H1 (cell line): ENCODE data around the gene LDLR. TPM values are rescaled to one million over a fixed set of nuclear protein-coding genes. Genes with fewer than 3 reads are reported as not detected.

Experiments used
- CTCF ChIA-PET: fragments of 300-600 bp; sonication (Branson Sonifier 250); formaldehyde crosslinking; loops from one replicate; lab custom pipeline; 2021; ENCODE audit not compliant: partially characterized antibody; lab: Charles Lee
- POLR2A ChIA-PET: fragments of 300-600 bp; sonication (Branson Sonifier 250); formaldehyde crosslinking; loops from one replicate; lab custom pipeline; 2021; ENCODE audit warnings: inconsistent platforms; ENCODE audit not compliant: partially characterized antibody; lab: Charles Lee
- DNase-seq, 2 experiments: peaks; one replicate each; pipeline versions ENCODE4 v3.0.0 to v3.0.0-alpha.2; 2010 to 2022; ENCODE audit warnings: low spot score in 2 of 2, low read depth in 1 of 2, mixed read lengths in 1 of 2
- FAIRE-seq: peaks from 2 replicates; lab custom pipeline; 2011; peaks lifted over from hg19 to GRCh38; lab: Jason Lieb, UNC
- H2AFZ ChIP-seq: 2 replicates; pipeline ENCODE4 v1.8.1; 2012; ENCODE audit warnings: low read length, inconsistent platforms
- H2AK5ac ChIP-seq: 2 replicates; pipeline ENCODE4 v1.6.1; 2013; ENCODE audit warnings: low read depth, low read length
- H2BK120ac ChIP-seq: replicated peaks from 2 replicates; pipeline ENCODE3; 2013; ENCODE audit warnings: low read depth, low read length, inconsistent platforms
- H2BK12ac ChIP-seq: 2 replicates; pipeline ENCODE4 v1.6.1; 2013; ENCODE audit warnings: low read depth, low read length
- H2BK15ac ChIP-seq: 2 replicates; pipeline ENCODE4 v1.6.1; 2013; ENCODE audit warnings: low read length
- H2BK20ac ChIP-seq: 2 replicates; pipeline ENCODE4 v1.6.1; 2013; ENCODE audit warnings: low read length
- H2BK5ac ChIP-seq: 2 replicates; pipeline ENCODE4 v1.6.1; 2013; ENCODE audit warnings: low read depth, low read length
- H3K14ac ChIP-seq: 2 replicates; pipeline ENCODE4 v1.6.1; 2013; ENCODE audit warnings: inconsistent platforms; ENCODE audit not compliant: insufficient read length
- H3K18ac ChIP-seq: 2 replicates; pipeline ENCODE4 v1.6.1; 2013; ENCODE audit warnings: low read length; ENCODE audit errors: extremely low read depth
- H3K23ac ChIP-seq: 2 replicates; pipeline ENCODE4 v1.6.1; 2013; ENCODE audit warnings: inconsistent platforms; ENCODE audit not compliant: insufficient read length
- H3K23me2 ChIP-seq: 2 replicates; pipeline ENCODE4 v1.6.1; 2013; ENCODE audit warnings: low read depth, low read length
- H3K27ac ChIP-seq: 2 replicates; pipeline ENCODE4 v1.6.1; 2011; ENCODE audit warnings: low read depth, low read length, inconsistent platforms
- H3K27me3 ChIP-seq, 4 experiments: replicated peaks in 1 of 4; 1 replicate in 1 of 4; 2 replicates in 3 of 4; pipeline versions ENCODE4 v1.6.1 to v1.8.1; 2011 to 2013; ENCODE audit warnings: low read length in 3 of 4, mild to moderate bottlenecking in 3 of 4, inconsistent platforms in 2 of 4, mixed read lengths in 2 of 4, moderate library complexity in 1 of 4; ENCODE audit not compliant: control insufficient read depth in 3 of 4, insufficient read depth in 3 of 4; ENCODE audit errors: extremely low read depth in 1 of 4
- H3K36me3 ChIP-seq, 4 experiments: 2 replicates each; pipeline versions ENCODE4 v1.6.1 to v1.8.1; 2011 to 2013; ENCODE audit warnings: mild to moderate bottlenecking in 4 of 4, low read length in 3 of 4, moderate library complexity in 2 of 4, control low read depth in 1 of 4, inconsistent platforms in 1 of 4; ENCODE audit not compliant: insufficient read depth in 4 of 4, control insufficient read depth in 2 of 4
- H3K4ac ChIP-seq: replicated peaks from 2 replicates; pipeline ENCODE3; 2013; ENCODE audit warnings: low read length, low read depth, mixed read lengths, inconsistent platforms; ENCODE audit not compliant: insufficient read length
- H3K4me1 ChIP-seq, 4 experiments: replicated peaks in 1 of 4; 1 replicate in 1 of 4; 2 replicates in 3 of 4; pipeline versions ENCODE4 v1.6.1 to v1.8.1; 2011 to 2013; ENCODE audit warnings: low read length in 3 of 4, inconsistent platforms in 2 of 4, mixed read lengths in 1 of 4; ENCODE audit not compliant: insufficient read depth in 4 of 4, control insufficient read depth in 3 of 4
- H3K4me2 ChIP-seq, 2 experiments: 2 replicates each; pipeline versions ENCODE4 v1.6.1 to v1.8.1; 2011 to 2013; ENCODE audit warnings: low read depth in 2 of 2, low read length in 2 of 2, control low read depth in 1 of 2, inconsistent platforms in 1 of 2, mild to moderate bottlenecking in 1 of 2; ENCODE audit not compliant: insufficient read depth in 1 of 2
- H3K4me3 ChIP-seq, 4 experiments: fragments of 200-600, 300-600 bp in 1 of 4; sonication (generic), shearing (Covaris generic), sonication (Bioruptor Twin) in 1 of 4; 2 replicates each; pipeline versions ENCODE4 v1.5.1 to v1.8.1; 2011 to 2016; ENCODE audit warnings: low read length in 4 of 4, low read depth in 3 of 4, control low read depth in 2 of 4, inconsistent platforms in 2 of 4, mild to moderate bottlenecking in 2 of 4, mixed read lengths in 1 of 4, moderate library complexity in 1 of 4; ENCODE audit not compliant: insufficient read depth in 2 of 4; ENCODE audit errors: extremely low read depth in 1 of 4
- H3K56ac ChIP-seq: replicated peaks from 2 replicates; pipeline ENCODE3; 2013; ENCODE audit warnings: low read depth, mild to moderate bottlenecking, mixed read lengths, low read length, inconsistent platforms; ENCODE audit not compliant: insufficient read length
- H3K79me1 ChIP-seq: 2 replicates; pipeline ENCODE4 v1.6.1; 2013; ENCODE audit warnings: low read depth, low read length, control low read depth
- H3K79me2 ChIP-seq, 2 experiments: 2 replicates each; pipeline versions ENCODE4 v1.6.1 to v1.8.1; 2012 to 2013; ENCODE audit warnings: low read length in 2 of 2, mild to moderate bottlenecking in 2 of 2, inconsistent platforms in 1 of 2; ENCODE audit not compliant: insufficient read depth in 2 of 2, control insufficient read depth in 1 of 2
- H3K9ac ChIP-seq, 4 experiments: replicated peaks in 1 of 4; 1 replicate in 1 of 4; 2 replicates in 3 of 4; pipeline versions ENCODE4 v1.6.1 to v1.8.1; 2011 to 2013; ENCODE audit warnings: low read depth in 3 of 4, low read length in 3 of 4, control low read depth in 2 of 4, mild to moderate bottlenecking in 2 of 4, moderate library complexity in 2 of 4, inconsistent platforms in 1 of 4; ENCODE audit errors: extremely low read depth in 1 of 4
- H3K9me3 ChIP-seq, 2 experiments: 2 replicates each; pipeline versions ENCODE4 v1.6.1 to v1.8.1; 2012 to 2013; ENCODE audit warnings: mild to moderate bottlenecking in 2 of 2, moderate library complexity in 2 of 2, control low read depth in 1 of 2, inconsistent platforms in 1 of 2, low read depth in 1 of 2, low read length in 1 of 2, mixed read lengths in 1 of 2; ENCODE audit not compliant: insufficient read depth in 2 of 2
- H4K20me1 ChIP-seq, 2 experiments: replicated peaks in 1 of 2; 2 replicates each; pipeline versions ENCODE3 to v1.8.1; 2011 to 2013; ENCODE audit warnings: inconsistent platforms in 2 of 2, low read length in 2 of 2, mild to moderate bottlenecking in 1 of 2; ENCODE audit not compliant: insufficient read depth in 2 of 2, control insufficient read depth in 1 of 2
- H4K5ac ChIP-seq: 2 replicates; pipeline ENCODE4 v1.6.1; 2013; ENCODE audit warnings: low read length, low read depth, mixed read lengths, inconsistent platforms; ENCODE audit not compliant: insufficient read length
- H4K8ac ChIP-seq: 2 replicates; pipeline ENCODE4 v1.8.0; 2013; ENCODE audit warnings: mild to moderate bottlenecking, moderate library complexity, low read length, inconsistent platforms; ENCODE audit not compliant: insufficient read depth; ENCODE audit errors: extremely low read depth
- H4K91ac ChIP-seq: replicated peaks from 2 replicates; pipeline ENCODE3; 2013; ENCODE audit warnings: low read length, mixed read lengths, inconsistent platforms; ENCODE audit not compliant: insufficient read length
- BCL11A ChIP-seq, 2 experiments: IDR thresholded peaks; one replicate each; pipeline ENCODE4 v1.6.1; 2011; ENCODE audit warnings: low read depth in 2 of 2, low read length in 2 of 2, mild to moderate bottlenecking in 2 of 2
- CBX8 ChIP-seq: fragments of 300-800, 300-1000 bp; sonication (generic); IDR thresholded peaks from 2 replicates; pipeline ENCODE4 v1.7.1; 2016; ENCODE audit warnings: low read depth, low read length, borderline replicate concordance
- CHD2 ChIP-seq: IDR thresholded peaks from 2 replicates; pipeline ENCODE4 v1.6.1; 2012; ENCODE audit warnings: low read length, improper control_type of control experiment
- EGR1 ChIP-seq: IDR thresholded peaks from 2 replicates; pipeline ENCODE4 v1.6.1; 2011; ENCODE audit warnings: low read depth, low read length, borderline replicate concordance
- GTF2F1 ChIP-seq: IDR thresholded peaks from 2 replicates; pipeline ENCODE4 v1.6.1; 2012; ENCODE audit warnings: low read depth, low read length, improper control_type of control experiment, borderline replicate concordance
- POLR2A ChIP-seq, 2 experiments: IDR thresholded peaks; 1 replicate in 1 of 2; 2 replicates in 1 of 2; pipeline ENCODE4 v1.6.1; 2011; ENCODE audit warnings: low read depth in 2 of 2, low read length in 2 of 2, mild to moderate bottlenecking in 2 of 2; ENCODE audit errors: control extremely low read depth in 1 of 2
- POLR2AphosphoS5 ChIP-seq: IDR thresholded peaks from 2 replicates; pipeline ENCODE4 v1.6.1; 2011; ENCODE audit warnings: low read depth, low read length
- RBBP5 ChIP-seq: IDR thresholded peaks from 2 replicates; pipeline ENCODE4 v1.7.1; 2012; ENCODE audit warnings: low read depth, mild to moderate bottlenecking, inconsistent platforms, low read length, moderate library complexity, borderline replicate concordance
- RNF2 ChIP-seq: fragments of 200-900, 300-1000 bp; sonication (generic); IDR thresholded peaks from 2 replicates; pipeline ENCODE4 v1.7.1; 2016; ENCODE audit warnings: borderline replicate concordance, low read depth, mild to moderate bottlenecking, antibody characterized with exemption, low read length; ENCODE audit not compliant: poor library complexity, severe bottlenecking; ENCODE audit errors: missing control alignments
- SP4 ChIP-seq: IDR thresholded peaks from 2 replicates; pipeline ENCODE4 v1.6.1; 2012; ENCODE audit warnings: low read length, inconsistent platforms
- TAF1 ChIP-seq: IDR thresholded peaks from 2 replicates; pipeline ENCODE4 v1.6.1; 2011; ENCODE audit warnings: mild to moderate bottlenecking, low read depth, low read length
- YY1 ChIP-seq: IDR thresholded peaks from 2 replicates; pipeline ENCODE4 v1.6.1; 2011; ENCODE audit warnings: low read depth, mild to moderate bottlenecking, low read length
- WGBS, 2 experiments: shearing (Covaris generic) in 1 of 2; methylation state at CpG; one replicate each; pipeline versions ENCODE4 v1.1.6 to v1.1.7; 2013 to 2015; ENCODE audit warnings: low lambda C conversion rate in 2 of 2, mixed read lengths in 2 of 2, inconsistent platforms in 1 of 2, low coverage in 1 of 2, missing lambda C conversion rate in 1 of 2; ENCODE audit not compliant: insufficient replicate concordance in 2 of 2, insufficient coverage in 1 of 2, insufficient read length in 1 of 2; ENCODE audit errors: extremely low coverage in 1 of 2, missing lambda C conversion rate in 1 of 2; 5-methylcytosine and 5-hydroxymethylcytosine counted together
- polyA plus RNA-seq, 7 experiments: library from polyadenylated mRNA; depleted of rRNA in 3 of 7; stranded (reverse) in 5 of 7; unstranded in 2 of 7; fragments of >200 nt in 5 of 7; fragments of 200-250 nt in 2 of 7; gene quantifications; 1 replicate in 5 of 7; 2 replicates in 1 of 7; 4 replicates in 1 of 7; pipeline versions ENCODE4 v1.2.1 to v1.2.3, GENCODE V29; 2011 to 2013; ENCODE audit warnings: missing spikeins in 2 of 7, mixed read lengths in 2 of 7
- total RNA-seq: library from RNA; stranded (reverse); fragmentation: NEBNext Ultra II Directional; extraction: Animal tissue kit (Norgen Biotek cat#: 25700); gene quantifications from 2 replicates; pipeline ENCODE4 v1.2.1, GENCODE V29; 2021

The LDLR gene
- total and polyA plus RNA-seq, 2 of the 8 experiments (the other 6 are each of a cell fraction or from before 2014, with no cell fraction given) = 70.1 to 118 TPM

DNA sequence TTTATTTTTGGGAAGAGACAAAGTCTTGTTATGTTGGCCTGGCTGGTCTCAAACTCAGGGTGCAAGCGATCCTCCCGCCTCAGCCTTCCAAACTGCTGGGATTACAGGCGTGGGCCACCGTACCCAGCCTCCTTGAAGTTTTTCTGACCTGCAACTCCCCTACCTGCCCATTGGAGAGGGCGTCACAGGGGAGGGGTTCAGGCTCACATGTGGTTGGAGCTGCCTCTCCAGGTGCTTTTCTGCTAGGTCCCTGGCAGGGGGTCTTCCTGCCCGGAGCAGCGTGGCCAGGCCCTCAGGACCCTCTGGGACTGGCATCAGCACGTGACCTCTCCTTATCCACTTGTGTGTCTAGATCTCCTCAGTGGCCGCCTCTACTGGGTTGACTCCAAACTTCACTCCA is 27.2 kb downstream of the LDLR start:
- 93% methylated on average over 9 of the region's 9 CpGs; no CpG with 5 or more reads in 1 of the 2 experiments for WGBS, 2 experiments
- H3K9ac ChIP-seq = no peak overlapping the region
- H3K4ac ChIP-seq = no peak overlapping the region
- H3K79me1 ChIP-seq = no peaks in the 10 kb centered on the region; the same call in 1 of the 2 replicates
- H4K20me1 ChIP-seq = peaks cover 10 to 25% of the 10 kb centered on the region in 2 experiments
- no peak overlapping the region for H2AK5ac ChIP-seq
- no peak overlapping the region for H4K8ac ChIP-seq
- H2BK20ac ChIP-seq = no peak overlapping the region
- no peak overlapping the region for H3K14ac ChIP-seq
- no peaks in the 10 kb centered on the region for H3K23me2 ChIP-seq
- no peak overlapping the region for H4K91ac ChIP-seq
- H3K56ac ChIP-seq = no peak overlapping the region
- H2BK120ac ChIP-seq = no peak overlapping the region
- no peaks in the 10 kb centered on the region for H3K4me1 ChIP-seq
- DNase-seq (no peak), FAIRE-seq (no peak)
- H2BK15ac ChIP-seq = no peak overlapping the region
- ChIA-PET CTCF (interaction anchor here (1.1 to 1.9 kb wide), 3 partner anchors 9 to 81 kb away, joined by 3 to 15 read pairs (median 4); no protein-coding TSS in a partner anchor), POLR2A (no interaction called here)
- H2AFZ ChIP-seq = no peak overlapping the region
- H3K27me3 ChIP-seq = no peaks in the 10 kb centered on the region
- H2BK12ac ChIP-seq = no peak overlapping the region
- H2BK5ac ChIP-seq = no peak overlapping the region
- H3K4me3 ChIP-seq = no peak overlapping the region
- H4K5ac ChIP-seq = no peak overlapping the region
- H3K23ac ChIP-seq = no peak overlapping the region
- no peak overlapping the region for H3K4me2 ChIP-seq
- peaks cover 58 to 95% (median 85%) of the 10 kb centered on the region in 4 experiments for H3K36me3 ChIP-seq
- H3K79me2 ChIP-seq = no peaks in the 10 kb centered on the region; a peak in 1 of 4 replicates
- no peaks in the 10 kb centered on the region for H3K9me3 ChIP-seq
- H3K18ac ChIP-seq = no peak overlapping the region
- no peak overlapping the region for H3K27ac ChIP-seq
- TF ChIP-seq POLR2A (IDR thresholded peaks at IDR 0.05; ENCODE audit: control extremely low read depth in 1 of 2, low read depth in 2 of 2, low read length in 2 of 2) (0 out of 3 replicates have a peak, but pooled peaks of 1 of the 2 experiments have one; percentile 13), RBBP5 (no peak), SP4 (no peak), POLR2AphosphoS5 (0 out of 2 replicates have a peak, but pooled peaks have one; percentile 7), CBX8 (no peak), EGR1 (no peak), YY1 (no peak), CHD2 (no peak), RNF2 (no peak), GTF2F1 (no peak), BCL11A (IDR thresholded peaks at IDR 0.05; ENCODE audit: low read depth in 2 of 2, low read length in 2 of 2) (no peak), TAF1 (no peak)
